Ishikawa (cell line): Measurements from ENCODE around the gene ARPC5.

ENCODE experiments used
- CEBPB ChIP-seq: IDR thresholded peaks from 2 replicates; pipeline ENCODE4 v1.6.1; 2012
- CREB1 ChIP-seq: IDR thresholded peaks from 2 replicates; pipeline ENCODE4 v1.6.1; 2012; ENCODE audit warnings: low read depth
- EGR1 ChIP-seq: IDR thresholded peaks from 2 replicates; pipeline ENCODE4 v1.6.1; 2012
- EP300 ChIP-seq: IDR thresholded peaks from 2 replicates; pipeline ENCODE4 v1.6.1; 2012; ENCODE audit warnings: borderline replicate concordance
- FOXM1 ChIP-seq: IDR thresholded peaks from 2 replicates; pipeline ENCODE4 v1.6.1; 2012; ENCODE audit warnings: low read depth, borderline replicate concordance
- MAX ChIP-seq: IDR thresholded peaks from 2 replicates; pipeline ENCODE4 v1.6.1; 2012
- NFIC ChIP-seq: IDR thresholded peaks from 2 replicates; pipeline ENCODE4 v1.6.1; 2012
- RAD21 ChIP-seq: IDR thresholded peaks from 2 replicates; pipeline ENCODE4 v1.6.1; 2012; ENCODE audit warnings: low read depth
- REST ChIP-seq: IDR thresholded peaks from 2 replicates; pipeline ENCODE4 v1.6.1; 2012; ENCODE audit warnings: low read depth, mild to moderate bottlenecking
- TAF1 ChIP-seq: IDR thresholded peaks from 2 replicates; pipeline ENCODE4 v1.6.1; 2012; ENCODE audit warnings: low read depth, mild to moderate bottlenecking
- TCF12 ChIP-seq: IDR thresholded peaks from 2 replicates; pipeline ENCODE4 v1.6.1; 2012; ENCODE audit warnings: low read depth
- TEAD4 ChIP-seq: IDR thresholded peaks from 2 replicates; pipeline ENCODE4 v1.6.1; 2012
- USF1 ChIP-seq: IDR thresholded peaks from 2 replicates; pipeline ENCODE4 v1.6.1; 2012
- YY1 ChIP-seq: IDR thresholded peaks from 2 replicates; pipeline ENCODE4 v1.6.1; 2012; ENCODE audit warnings: low read depth
- ZBTB7A ChIP-seq: IDR thresholded peaks from 2 replicates; pipeline ENCODE4 v1.6.1; 2012; ENCODE audit warnings: low read depth

Gene ARPC5

GRCh38 chr1:183604038-183604808, 31.4 kb downstream of the ARPC5 start:
- no peak for TF ChIP-seq ZBTB7A
- TF ChIP-seq RAD21 = no peak
- no peak for TF ChIP-seq CEBPB
- TF ChIP-seq EGR1 = no peak
- no peak for TF ChIP-seq FOXM1
- no peak for TF ChIP-seq NFIC
- TF ChIP-seq USF1 = no peak
- TF ChIP-seq TCF12 = no peak
- no peak for TF ChIP-seq CREB1
- no peak for TF ChIP-seq REST
- no peak for TF ChIP-seq EP300
- TF ChIP-seq YY1 = no peak
- no peak for TF ChIP-seq TEAD4

GRCh38 chr1:183602510-183602909, 33.1 kb downstream of the ARPC5 start:
- TF ChIP-seq TAF1 (no peak), YY1 (no peak), EGR1 (no peak), MAX (no peak), TEAD4 (no peak), RAD21 (no peak), REST (no peak), FOXM1 (no peak), CREB1 (no peak), CEBPB (no peak), NFIC (no peak), EP300 (no peak), USF1 (no peak), ZBTB7A (no peak)

GRCh38 chr1:183600634-183601033, 34.9 kb downstream of the ARPC5 start:
- TF ChIP-seq USF1 (no peak), EGR1 (no peak), TCF12 (no peak), ZBTB7A (no peak), YY1 (no peak), TEAD4 (no peak), RAD21 (no peak), MAX (no peak), NFIC (no peak), CEBPB (no peak), REST (no peak), CREB1 (no peak), TAF1 (no peak), FOXM1 (no peak), EP300 (no peak)

GRCh38 chr1:183600136-183600535, 35.4 kb downstream of the ARPC5 start:
- TF ChIP-seq EGR1 (no peak), FOXM1 (no peak), REST (no peak), CEBPB (no peak), CREB1 (no peak), NFIC (no peak), TAF1 (no peak), ZBTB7A (no peak), RAD21 (no peak), YY1 (no peak), TEAD4 (no peak), MAX (no peak), TCF12 (no peak), USF1 (no peak)
